GM19395 (cell line): ENCODE results near the gene NPAS2.

ENCODE experiments used
- ATAC-seq: cut with Tn5 transposase; IDR thresholded peaks from one replicate; pipeline ENCODE4 v1.9.1; 2021; ENCODE audit warnings: mild to moderate bottlenecking, moderate library complexity; ENCODE audit not compliant: unreplicated experiment

Gene NPAS2

GRCh38 chr2:100902817-100903405, 83.0 kb downstream of the NPAS2 start:
- no peak for ATAC-seq

GRCh38 chr2:100903534-100904258, 83.8 kb downstream of the NPAS2 start:
- ATAC-seq, result no peak

- no peak for ATAC-seq
Measured at GRCh38 chr2:100905132-100905805, 85.3 kb downstream of the NPAS2 start.

- no peak for ATAC-seq
Measured at GRCh38 chr2:100906131-100906530, 86.2 kb downstream of the NPAS2 start.

- ATAC-seq, result no peak
Measured at GRCh38 chr2:100906679-100907078, 86.7 kb downstream of the NPAS2 start.

GRCh38 chr2:100907832-100908231, 87.9 kb downstream of the NPAS2 start:
- ATAC-seq, result no peak

- no peak for ATAC-seq
Measured at GRCh38 chr2:100909534-100910081, 89.7 kb downstream of the NPAS2 start.

- ATAC-seq, result no peak
Measured at GRCh38 chr2:100910111-100910510, 90.2 kb downstream of the NPAS2 start.

- no peak for ATAC-seq
Measured at GRCh38 chr2:100919316-100919715, 99.4 kb downstream of the NPAS2 start.

GRCh38 chr2:100921685-100922161, 101.8 kb downstream of the NPAS2 start:
- no peak for ATAC-seq

- ATAC-seq, result no peak
Measured at GRCh38 chr2:100923461-100924060, 103.6 kb downstream of the NPAS2 start.

GRCh38 chr2:100924122-100924519, 104.2 kb downstream of the NPAS2 start:
- ATAC-seq, result peak; percentile 32

GRCh38 chr2:100924520-100925451, 104.8 kb downstream of the NPAS2 start:
- ATAC-seq, result peak; percentile 94

- ATAC-seq, result no peak
Measured at GRCh38 chr2:100928235-100928634, 108.3 kb downstream of the NPAS2 start.

- no peak for ATAC-seq
Measured at GRCh38 chr2:100929147-100929546, 109.2 kb downstream of the NPAS2 start.

- ATAC-seq, result no peak
Measured at GRCh38 chr2:100934504-100935371, 114.8 kb downstream of the NPAS2 start.

GRCh38 chr2:100935372-100935752, 115.4 kb downstream of the NPAS2 start:
- ATAC-seq, result no peak

- ATAC-seq, result no peak
Measured at GRCh38 chr2:100936070-100936741, 116.3 kb downstream of the NPAS2 start.
